HG03520 (cell line): ENCODE measurements around the gene IRF2BP1.
"Not testable (repeated sequence)": the region's sequence is repeated elsewhere in the genome, so short reads cannot be mapped to it uniquely, and the experiment has no call there.

Experiments used
- ATAC-seq: cut with Tn5 transposase; IDR thresholded peaks from one replicate; pipeline ENCODE4 v1.9.1; 2021; ENCODE audit warnings: mild to moderate bottlenecking, moderate library complexity; ENCODE audit not compliant: unreplicated experiment

IRF2BP1 gene

DNA sequence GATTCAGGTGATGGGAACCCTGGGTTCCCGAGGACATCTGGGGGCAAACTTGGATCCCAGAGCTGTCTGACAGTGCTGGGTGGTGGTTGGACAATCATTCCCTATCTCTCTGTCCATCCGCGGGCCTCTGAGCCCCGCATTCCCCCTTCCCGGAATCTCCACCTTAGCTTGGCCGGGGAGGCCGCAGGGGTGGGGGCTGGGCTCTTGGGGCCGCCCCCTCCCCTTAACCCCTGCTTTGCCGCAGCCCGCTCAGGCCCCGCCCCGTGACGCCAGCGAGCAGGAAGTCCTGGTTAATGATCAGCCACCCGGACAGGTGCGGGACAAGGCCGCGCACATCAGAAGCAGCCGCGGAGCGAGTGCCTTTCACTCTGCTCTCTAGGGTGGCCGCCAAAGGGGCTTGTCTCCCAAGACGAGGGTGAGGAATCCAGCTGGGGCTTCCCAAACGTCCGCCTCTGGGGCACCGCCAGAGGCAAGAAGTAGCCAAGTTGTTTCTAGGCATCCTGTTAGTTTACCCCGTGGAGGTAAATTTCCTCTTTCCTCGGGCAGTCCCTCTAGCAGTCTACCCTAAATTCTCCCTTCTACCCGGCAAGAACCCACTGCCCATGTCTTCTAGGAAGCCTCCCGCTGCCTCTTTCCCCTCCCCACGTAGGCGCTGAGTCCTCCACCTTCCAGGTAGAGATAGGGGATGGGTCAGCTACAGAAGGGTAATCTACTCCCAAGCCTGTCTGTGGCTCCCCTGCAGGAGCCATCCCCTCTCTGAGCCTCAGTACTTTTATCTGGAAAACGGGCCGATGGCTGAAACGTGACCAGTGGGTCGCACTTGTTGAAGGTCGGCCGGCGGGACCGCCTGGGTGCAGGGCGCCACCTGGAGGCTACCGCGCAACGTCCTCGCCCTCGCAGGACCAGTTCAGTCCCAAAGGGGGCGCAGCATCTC is 3.0 kb downstream of the IRF2BP1 start:
- no peak for ATAC-seq

DNA sequence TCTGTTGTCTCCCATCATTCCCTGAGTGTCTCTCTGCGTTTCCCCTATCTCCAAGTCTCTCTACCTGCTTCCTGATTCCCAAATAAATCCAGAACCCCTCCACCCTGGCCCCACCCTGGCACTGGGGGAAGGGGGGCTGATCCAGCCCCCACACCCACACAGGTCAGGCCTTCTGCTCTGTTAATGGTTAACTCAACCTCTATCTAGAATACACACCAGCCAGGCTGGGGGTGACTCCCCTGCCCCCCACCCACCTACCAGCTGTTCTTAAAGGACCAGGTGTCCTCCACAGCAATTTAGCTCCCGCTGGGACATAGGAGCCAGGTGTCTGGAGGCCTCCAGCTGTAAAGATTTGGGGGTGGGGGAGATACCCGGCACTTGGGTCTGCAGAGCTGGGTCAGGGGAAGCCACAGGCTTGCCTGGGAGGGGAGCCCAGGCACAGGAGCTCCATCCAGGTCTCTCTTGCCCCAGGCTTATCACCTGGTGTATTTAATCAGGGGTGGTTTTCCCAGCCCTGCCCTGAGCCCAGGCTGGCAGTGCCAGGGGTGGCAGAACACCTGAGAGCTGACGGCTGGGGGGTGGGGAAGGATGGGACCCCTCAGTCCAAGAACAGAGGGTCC is 3.9 kb downstream of the IRF2BP1 start:
- no peak for ATAC-seq

DNA sequence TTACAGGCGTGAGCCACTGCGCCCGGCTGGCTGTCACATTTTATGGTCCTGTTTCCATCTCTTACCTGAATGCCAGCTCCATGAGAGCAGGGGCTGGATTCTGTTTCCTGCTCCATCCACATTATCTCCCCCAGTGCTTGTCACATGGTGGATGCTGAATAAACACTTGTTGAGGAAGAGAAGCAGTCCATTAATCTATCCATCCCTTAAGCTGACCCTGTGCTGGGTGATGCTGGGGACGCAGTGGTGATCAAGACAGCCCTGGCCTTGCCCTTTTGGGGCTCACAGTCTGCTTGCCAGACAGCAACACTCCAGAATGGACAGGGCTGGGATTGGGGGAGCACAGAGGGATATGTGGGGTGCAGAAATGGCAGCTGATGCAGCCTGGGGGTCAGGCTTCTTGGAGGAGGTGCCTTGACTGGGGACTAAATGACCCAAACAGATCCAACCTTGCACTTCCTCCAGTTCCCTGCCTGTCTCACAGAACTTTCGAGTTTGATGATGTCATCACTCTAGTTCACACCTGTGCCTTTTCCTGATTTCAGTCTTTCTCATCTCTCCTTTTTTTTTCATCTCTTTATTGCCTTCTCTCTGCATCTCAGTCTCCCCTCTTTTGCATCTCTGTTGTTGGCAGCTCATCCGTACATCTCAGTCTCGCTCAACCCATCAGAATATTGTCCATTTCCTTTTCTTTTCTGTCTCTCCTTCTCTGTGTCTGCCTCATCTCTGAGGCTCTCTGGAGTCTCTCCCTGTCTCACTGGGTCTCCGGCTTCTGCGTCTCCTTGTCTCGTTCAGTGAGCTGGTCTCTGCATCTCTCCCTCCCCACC is 4.6 kb downstream of the IRF2BP1 start:
- no peak for ATAC-seq

DNA sequence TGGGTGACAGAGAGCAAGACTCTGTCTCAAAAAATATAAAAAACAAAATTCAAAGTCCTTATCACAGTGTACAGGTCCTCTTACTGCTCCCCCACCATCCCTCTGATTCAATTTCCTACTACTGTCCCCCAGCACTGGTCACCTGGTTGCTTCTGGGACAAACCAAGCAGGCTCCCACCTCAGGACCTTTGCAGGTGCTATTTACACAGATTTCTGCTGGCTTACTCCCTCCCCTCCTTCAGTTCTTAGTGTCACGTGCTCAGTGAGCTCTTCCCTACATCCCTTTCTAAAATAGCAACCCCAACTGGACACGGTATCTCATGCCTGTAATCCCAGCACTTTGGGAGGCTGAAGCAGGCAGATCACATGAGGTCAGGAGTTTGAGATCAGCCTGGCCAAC is 6.0 kb downstream of the IRF2BP1 start:
- ATAC-seq: no peak

DNA sequence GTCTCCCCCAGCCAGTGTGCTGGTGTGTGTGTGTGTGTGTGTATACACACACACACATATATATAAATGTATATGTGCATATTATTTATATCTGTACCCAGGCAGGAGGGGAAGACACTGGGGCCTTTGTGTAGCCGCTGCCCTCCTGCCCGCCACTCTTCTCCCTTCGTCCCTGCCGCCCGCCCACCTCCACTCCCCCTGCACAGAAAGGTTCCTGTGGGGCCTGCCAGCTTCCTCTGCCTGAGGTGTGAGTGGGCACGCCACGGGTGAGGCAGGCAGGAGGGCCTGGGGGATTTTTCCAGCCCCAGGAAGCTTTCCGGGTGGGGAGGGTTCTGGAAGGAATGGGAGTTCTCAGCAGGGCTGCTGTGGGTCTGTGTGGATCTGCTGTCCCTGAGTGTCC is 6.9 kb downstream of the IRF2BP1 start:
- ATAC-seq: no peak

DNA sequence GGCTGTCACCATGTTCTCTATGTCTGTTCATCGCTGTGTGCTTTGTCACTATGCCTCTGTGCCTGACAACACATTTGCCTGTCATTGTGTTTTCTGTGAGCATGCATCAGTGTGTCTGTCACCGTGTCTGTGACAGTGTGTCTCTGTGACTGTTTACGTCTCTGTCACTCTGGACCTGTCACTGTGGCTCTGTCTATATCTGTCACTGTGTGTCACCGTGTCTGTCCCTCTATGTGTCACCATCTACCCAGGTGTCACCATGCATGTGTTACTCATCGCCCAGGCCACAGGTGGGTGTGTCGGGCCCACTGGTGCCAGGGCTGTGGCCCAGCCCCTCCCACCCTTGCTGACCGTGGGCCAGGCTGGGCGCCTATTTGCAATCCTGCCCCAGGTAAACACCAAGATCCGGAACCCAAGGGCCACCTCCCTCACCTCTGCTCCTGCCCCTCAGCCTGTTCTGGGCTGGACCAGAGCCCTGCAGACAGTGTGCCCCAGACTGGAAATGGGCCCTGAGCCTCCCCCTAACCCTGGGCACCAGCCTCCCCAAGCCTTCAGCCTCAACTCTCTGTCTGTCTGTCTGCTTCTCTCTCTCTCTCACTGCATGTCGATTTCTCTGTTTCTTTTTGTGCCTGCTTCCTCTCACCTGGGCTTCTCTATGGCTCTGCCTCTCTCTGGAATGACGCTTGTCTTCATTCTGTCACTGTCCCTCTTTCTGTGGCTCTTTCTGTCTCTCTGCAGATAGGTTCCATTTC is 7.7 kb downstream of the IRF2BP1 start:
- ATAC-seq: no peak

DNA sequence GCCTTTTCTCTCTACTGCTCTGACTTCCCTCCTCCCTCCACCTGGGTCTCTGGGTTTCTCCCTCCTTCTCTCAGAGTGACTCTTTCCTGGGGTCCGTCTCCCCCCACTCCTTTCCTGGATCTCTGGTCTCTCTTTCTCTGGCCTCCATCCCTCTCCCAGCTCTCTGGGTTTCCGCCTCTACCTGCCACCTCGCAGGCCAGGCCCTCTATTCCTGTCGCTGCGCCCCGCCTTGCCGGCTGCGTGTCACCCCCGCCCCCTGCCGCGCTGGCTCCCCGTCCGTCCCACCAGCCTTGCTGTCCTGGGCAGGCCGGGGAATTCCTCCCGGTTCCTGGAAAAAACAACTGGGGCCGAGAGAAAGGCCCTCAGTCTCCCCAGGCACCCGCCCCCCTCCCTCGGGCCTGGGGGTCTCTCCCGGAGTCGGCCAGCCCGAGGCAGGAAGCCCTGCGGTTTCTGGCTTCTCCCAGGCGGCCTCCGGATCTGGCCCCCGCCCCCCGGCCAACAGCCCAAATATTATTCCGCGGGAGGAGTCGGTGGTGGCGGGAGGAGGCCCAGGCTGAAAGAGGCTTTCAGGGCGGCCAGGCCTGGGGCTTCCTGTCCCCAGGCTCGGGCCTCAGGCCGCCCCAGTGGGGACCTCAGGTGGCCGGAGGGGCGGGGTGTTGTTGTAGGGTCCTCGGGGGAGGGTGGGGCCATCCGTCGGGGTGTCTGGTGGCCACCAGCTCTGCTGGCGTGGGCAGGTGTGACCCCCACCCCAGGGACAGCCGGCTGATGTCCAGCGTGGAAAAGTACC is 9.3 kb downstream of the IRF2BP1 start:
- no peak for ATAC-seq

DNA sequence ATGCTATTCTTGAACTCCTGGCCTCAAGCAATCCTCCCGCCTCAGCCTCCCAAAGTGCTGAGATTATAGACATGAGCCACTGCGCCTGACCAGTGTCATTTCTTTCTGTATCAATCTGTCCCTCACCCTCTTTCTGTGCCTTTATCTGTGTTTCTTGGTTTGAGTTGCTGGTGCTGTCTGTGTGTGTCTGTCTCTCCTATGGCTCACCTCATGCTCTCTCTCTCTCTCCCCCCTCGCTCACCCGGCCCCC is 9.9 kb downstream of the IRF2BP1 start:
- ATAC-seq: no peak

DNA sequence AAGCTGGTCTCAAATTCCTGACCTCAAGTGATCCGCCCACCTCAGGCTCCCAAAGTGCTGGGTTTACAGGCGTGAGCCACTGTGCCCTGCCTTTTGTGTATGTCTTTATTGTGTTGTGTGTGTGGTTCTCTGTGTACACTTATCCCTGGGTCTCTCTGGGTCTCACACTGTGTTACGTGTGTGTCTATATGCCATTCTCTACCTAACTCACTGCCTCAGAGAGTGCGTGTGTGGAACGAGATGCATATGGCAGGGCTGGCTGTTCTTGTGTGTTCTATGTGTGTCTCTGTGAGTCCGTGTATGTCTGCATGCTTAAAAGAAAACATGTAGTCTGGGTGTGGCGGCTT is 11.3 kb downstream of the IRF2BP1 start:
- ATAC-seq: no peak

DNA sequence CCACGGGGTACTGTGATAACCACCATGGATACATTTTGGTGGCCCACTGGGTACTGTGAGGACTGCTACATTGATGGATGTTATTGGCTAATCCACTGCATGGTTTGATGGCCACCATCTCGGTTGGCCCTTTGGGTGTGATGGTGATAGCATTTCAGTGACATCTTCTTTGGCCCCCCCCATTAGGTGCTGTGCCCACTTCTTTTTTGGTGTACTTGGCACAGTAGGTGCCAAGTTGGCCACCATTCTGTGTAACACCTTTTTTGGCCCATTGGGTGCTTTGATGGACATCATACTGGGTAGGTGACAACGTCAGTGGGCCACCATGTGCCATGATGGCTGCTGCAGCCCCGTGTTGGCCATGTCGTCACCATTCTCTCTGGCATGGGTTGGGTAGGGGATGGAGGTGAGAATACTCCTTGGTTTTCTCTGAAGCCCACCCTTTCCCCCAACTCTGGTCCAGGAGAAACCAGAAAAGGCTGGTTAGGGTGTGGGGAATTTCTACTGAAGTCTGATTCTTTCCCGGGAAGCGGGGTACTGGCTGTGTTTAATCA is 12.6 kb downstream of the IRF2BP1 start:
- no peak for ATAC-seq

DNA sequence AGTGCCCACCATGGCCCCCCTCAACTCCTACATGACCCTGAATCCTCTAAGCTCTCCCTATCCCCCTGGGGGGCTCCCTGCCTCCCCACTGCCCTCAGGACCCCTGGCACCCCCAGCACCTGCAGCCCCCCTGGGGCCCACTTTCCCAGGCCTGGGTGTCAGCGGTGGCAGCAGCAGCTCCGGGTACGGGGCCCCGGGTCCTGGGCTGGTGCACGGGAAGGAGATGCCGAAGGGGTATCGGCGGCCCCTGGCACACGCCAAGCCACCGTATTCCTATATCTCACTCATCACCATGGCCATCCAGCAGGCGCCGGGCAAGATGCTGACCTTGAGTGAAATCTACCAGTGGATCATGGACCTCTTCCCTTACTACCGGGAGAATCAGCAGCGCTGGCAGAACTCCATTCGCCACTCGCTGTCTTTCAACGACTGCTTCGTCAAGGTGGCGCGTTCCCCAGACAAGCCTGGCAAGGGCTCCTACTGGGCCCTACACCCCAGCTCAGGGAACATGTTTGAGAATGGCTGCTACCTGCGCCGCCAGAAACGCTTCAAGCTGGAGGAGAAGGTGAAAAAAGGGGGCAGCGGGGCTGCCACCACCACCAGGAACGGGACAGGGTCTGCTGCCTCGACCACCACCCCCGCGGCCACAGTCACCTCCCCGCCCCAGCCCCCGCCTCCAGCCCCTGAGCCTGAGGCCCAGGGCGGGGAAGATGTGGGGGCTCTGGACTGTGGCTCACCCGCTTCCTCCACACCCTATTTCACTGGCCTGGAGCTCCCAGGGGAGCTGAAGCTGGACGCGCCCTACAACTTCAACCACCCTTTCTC is 13.6 kb downstream of the IRF2BP1 start:
- no peak for ATAC-seq

DNA sequence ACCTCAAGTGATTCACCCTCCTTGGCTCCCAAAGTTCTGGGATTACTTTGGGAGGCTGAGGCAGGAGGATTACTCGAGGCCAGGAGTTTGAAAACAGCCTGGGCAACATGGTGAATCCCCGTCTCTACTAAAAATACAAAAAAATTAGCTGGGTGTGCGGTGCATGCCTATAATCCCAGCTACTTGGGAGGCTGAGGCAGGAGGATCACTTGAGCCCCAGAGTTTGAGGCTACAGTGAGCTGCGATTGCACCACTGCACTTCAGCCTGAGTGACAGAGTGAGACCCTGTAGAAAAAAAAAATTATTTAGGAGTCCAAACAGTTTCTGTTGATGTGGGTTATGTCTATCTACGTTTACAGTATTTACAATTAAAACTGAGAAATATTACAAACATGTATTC is 15.1 kb downstream of the IRF2BP1 start:
- no peak for ATAC-seq

DNA sequence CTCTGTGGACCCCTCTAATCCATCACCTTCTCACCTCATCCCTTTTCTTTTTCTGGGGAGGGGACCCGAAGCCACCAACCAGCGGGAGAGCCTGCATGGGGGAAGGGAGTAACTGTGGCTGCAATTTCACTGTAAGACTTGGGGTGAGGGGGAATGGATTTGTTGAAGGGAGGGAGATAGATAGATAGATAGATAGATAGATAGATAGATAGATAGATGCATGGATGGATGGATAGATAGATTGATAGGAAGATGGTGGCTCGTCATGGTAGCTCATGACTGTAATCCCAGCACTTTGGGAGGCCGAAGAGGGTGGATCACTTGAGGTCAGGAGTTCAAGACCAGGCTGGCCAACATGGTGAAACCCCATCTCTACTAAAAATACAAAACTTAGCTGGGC is 18.7 kb downstream of the IRF2BP1 start:
- not testable (repeated sequence) for ATAC-seq

DNA sequence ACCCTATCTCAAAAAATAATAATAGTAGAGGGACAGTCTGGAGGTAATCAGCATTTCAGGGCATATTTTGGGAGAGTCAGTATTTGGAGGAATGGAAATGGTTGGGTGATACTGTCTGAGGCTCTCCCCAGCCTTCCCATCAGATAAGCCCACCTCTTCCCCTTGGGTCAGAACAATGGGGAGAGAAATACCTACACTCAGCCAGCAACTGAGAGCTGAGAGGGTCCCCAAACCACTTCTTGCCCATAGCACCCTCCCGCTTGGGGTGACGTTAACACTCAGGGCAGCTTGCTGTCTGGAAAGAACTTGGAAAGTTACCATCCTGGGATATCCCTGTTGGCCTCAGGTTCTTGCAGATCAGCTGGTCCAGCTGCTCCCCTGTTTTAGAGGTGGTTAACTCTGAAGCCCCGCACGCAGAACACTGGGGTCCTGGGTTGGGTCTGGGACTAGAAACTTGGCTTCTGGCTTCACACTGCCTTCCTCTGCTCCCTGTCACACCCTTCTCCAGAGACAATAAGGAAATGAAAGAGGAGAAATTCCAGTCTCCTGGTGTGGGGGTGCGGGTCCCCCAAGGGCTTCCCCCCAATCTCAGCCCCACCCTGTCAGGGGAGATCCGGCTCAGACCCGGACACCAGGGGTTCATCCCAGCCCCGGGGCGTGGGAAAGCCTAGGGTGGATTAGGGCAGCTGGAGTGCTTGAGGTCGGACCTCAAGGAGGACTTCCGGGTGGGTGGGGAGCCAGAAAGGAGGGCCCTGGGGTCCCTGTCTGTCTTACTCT is 19.4 kb downstream of the IRF2BP1 start:
- ATAC-seq: no peak

DNA sequence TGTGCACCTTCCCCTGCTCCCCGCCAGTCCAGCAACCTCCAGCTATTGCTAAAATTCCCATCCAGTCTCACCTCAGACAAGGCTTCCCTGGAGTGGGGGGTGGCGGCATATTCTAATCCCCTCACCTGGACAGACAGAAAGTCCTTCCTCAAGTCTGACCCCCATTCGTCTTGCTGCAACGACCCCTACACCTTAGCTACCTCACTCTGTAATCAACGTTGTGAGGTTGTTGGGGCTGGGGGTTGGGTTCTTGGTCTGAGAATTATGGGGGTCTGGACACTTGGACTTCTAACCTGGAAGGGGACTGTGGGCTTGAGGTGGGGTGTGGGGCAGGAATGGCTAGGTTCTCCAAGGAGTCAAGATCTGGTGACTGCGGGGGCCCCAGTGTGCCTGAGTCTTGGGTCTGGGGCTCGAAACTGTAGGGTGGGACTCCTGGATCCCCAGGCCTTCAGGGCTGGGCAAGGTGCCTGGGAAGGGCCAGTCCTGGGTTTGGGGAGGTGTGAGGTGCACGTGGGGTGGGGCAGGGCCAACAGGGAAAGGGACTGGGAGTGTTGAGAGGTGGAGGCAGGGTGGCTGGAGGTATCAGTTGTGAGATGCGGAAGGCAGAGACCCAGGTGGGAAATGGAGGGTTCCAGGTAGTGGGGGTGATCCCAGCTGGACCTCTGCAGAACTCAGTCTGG is 20.5 kb downstream of the IRF2BP1 start:
- no peak for ATAC-seq

DNA sequence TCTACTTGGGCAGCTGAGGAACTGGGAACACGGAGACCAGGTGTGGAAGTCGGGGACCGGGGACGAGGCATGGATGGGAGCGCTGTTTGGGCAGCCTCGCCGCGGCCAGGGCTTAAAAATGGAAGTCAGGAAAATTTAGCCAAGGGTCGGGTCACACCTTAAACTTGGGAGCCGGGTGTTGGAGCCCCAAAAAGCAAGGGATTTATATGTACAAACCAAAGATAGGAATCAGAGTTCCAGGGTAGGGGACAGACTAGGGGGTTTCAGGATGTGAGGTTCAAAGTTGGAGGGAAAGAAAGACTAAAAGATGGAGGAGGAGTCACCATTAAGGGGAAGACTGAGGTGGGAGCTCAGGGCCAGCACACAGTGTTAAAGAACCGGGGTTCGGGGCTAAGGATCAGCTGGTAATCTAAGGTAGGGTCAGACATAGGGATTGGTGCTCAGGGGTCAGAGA is 21.3 kb downstream of the IRF2BP1 start:
- no peak for ATAC-seq

DNA sequence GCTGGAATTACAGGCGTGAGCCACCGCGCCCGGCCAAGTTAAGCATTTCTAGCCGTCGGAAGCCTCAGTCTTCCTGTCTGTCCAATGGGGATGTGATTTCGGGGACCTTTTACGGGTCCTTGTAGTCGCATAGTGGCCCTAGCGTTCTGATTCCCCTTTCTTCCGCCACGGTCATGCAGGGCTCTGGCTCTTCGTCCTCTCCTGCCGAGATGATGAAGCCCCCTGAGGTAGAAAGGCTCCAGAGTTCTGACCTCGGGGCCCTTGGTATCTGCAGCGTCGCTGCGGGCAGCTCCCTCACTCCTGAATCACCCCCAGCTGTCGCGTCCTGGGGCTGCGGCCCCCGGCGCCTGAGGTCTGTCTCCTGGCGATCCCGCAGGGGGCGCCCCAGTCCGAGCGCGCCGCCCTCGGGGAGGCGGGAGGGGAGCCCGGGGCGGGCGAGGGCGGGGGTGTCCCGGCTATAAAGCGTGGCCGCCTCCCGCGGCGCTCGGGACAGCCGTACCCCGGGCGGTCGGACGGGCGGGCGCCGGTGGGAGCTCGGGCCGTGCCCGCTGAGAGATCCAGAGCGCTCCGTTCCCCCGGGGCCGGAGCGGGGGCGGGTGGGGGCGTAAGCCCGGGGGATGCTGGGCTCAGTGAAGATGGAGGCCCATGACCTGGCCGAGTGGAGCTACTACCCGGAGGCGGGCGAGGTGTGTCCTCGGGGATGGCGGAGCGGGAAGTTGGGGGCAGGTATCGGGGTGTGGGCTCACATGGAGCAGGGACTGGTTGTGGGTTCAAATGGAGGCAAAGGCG is 21.9 kb downstream of the IRF2BP1 start, which contains the start of gene FOXA3:
FOXA3 (plus strand) TSS at position 487 of the 789 bp plus-strand sequence; CDS start at position 618, 131 bp downstream.
- ATAC-seq: no peak
